Measurements from ENCODE around the gene SIGLEC1.

DNA sequence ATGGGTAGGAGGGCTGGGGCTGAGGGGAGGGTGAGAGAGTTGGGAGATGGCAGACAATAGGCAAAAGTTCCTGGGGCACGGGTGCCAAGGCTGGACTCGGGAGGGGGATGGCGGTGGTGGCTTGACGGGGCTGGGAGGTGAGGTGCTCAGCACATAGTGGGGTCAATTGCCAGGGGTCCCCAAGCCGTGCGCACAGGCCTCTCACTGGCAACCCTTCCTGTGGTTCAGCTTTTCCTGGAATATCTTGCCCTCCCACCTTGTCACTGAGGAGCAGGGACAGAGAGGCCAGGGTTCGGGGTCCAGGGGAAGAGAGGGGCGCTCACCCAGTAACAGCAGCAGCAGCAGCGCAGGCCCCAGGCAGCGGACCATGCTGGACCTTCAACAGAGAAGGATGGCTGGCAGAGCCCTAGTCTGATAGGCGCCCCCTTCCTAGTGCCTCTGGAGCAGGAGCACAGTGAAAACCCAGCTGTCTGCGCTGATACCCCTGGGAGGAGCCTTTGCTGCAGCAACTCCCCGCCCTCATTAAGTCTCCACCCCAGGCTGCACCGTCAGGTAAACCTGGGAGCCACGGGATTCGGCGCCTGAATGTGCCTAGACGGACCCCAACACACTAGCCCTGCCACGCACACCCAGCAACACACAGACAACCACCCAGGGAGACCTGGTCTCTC is 49.2 kb downstream of the SIGLEC1 start, which contains the start of gene GFRA4:
- TF ChIP-seq, protein P1, sequence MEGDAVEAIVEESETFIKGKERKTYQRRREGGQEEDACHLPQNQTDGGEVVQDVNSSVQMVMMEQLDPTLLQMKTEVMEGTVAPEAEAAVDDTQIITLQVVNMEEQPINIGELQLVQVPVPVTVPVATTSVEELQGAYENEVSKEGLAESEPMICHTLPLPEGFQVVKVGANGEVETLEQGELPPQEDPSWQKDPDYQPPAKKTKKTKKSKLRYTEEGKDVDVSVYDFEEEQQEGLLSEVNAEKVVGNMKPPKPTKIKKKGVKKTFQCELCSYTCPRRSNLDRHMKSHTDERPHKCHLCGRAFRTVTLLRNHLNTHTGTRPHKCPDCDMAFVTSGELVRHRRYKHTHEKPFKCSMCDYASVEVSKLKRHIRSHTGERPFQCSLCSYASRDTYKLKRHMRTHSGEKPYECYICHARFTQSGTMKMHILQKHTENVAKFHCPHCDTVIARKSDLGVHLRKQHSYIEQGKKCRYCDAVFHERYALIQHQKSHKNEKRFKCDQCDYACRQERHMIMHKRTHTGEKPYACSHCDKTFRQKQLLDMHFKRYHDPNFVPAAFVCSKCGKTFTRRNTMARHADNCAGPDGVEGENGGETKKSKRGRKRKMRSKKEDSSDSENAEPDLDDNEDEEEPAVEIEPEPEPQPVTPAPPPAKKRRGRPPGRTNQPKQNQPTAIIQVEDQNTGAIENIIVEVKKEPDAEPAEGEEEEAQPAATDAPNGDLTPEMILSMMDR (conservative IDR thresholded peaks at IDR 0.05; ENCODE audit: low read length) = no peak
- no peak for TF ChIP-seq EZH2phosphoT487 (IDR thresholded peaks at IDR 0.05; ENCODE audit: borderline replicate concordance)
